Natural killer cell (primary cell): ENCODE data around the gene RBM6. TPM values are rescaled to one million over a fixed set of nuclear protein-coding genes. Genes with fewer than 3 reads are reported as not detected.

Experiments used
- ATAC-seq, 3 donors: fragments of 150-1000 bp in 2 of 3; fragments of 200-7000 bp in 1 of 3; cut with Tn5 transposase; 1 replicate in 1 of 3; 2 replicates in 2 of 3; pipeline ENCODE4 v1.10.0; 2021; ENCODE audit warnings: mild to moderate bottlenecking in 2 of 3, moderate library complexity in 2 of 3
- DNase-seq, 2 donors: peaks; one replicate each; pipeline versions ENCODE4 v3.0.0 to v3.0.0-alpha.2; 2013 to 2021; ENCODE audit warnings: mixed read lengths in 1 of 2
- H3K27ac ChIP-seq: one replicate; pipeline ENCODE4 v1.5.1; 2013; ENCODE audit warnings: mild to moderate bottlenecking, low read length
- H3K27me3 ChIP-seq: one replicate; pipeline ENCODE4 v1.6.1; 2013; ENCODE audit warnings: low read length; ENCODE audit not compliant: control insufficient read depth, insufficient read depth
- H3K36me3 ChIP-seq: one replicate; pipeline ENCODE4 v1.6.1; 2013; ENCODE audit warnings: low read length; ENCODE audit not compliant: control insufficient read depth, insufficient read depth
- H3K4me1 ChIP-seq: one replicate; pipeline ENCODE4 v1.6.1; 2013; ENCODE audit warnings: low read length; ENCODE audit not compliant: control insufficient read depth, insufficient read depth
- H3K4me3 ChIP-seq: one replicate; pipeline ENCODE4 v1.5.1; 2013; ENCODE audit warnings: low read length
- H3K9me3 ChIP-seq: one replicate; pipeline ENCODE4 v1.6.1; 2013; ENCODE audit warnings: low read length; ENCODE audit not compliant: control insufficient read depth, insufficient read depth
- H3K27ac Mint-ChIP-seq, 2 donors: one replicate each; pipeline ENCODE4 v1.8.0; 2022; ENCODE audit warnings: mild to moderate bottlenecking in 2 of 2, mixed read lengths in 2 of 2, moderate library complexity in 1 of 2
- H3K27me3 Mint-ChIP-seq, 2 donors: one replicate each; pipeline ENCODE4 v1.8.0; 2022; ENCODE audit warnings: low read depth in 2 of 2, mixed read lengths in 2 of 2
- H3K36me3 Mint-ChIP-seq: one replicate; pipeline ENCODE4 v1.8.0; 2022; ENCODE audit warnings: mixed read lengths
- H3K4me1 Mint-ChIP-seq, 2 donors: one replicate each; pipeline ENCODE4 v1.8.0; 2022; ENCODE audit warnings: mixed read lengths in 2 of 2
- H3K4me3 Mint-ChIP-seq: one replicate; pipeline ENCODE4 v1.8.0; 2022; ENCODE audit warnings: mild to moderate bottlenecking, moderate library complexity, mixed read lengths
- H3K9me3 Mint-ChIP-seq, 2 donors: one replicate each; pipeline ENCODE4 v1.8.0; 2022; ENCODE audit warnings: mixed read lengths in 2 of 2
- WGBS: methylation state at CpG from one replicate; pipeline ENCODE4 v1.1.7; 2013; ENCODE audit warnings: missing lambda C conversion rate; ENCODE audit not compliant: insufficient coverage; 5-methylcytosine and 5-hydroxymethylcytosine counted together
- intact Hi-C: fragments of 100-400 bp; cut with micrococcal nuclease; formaldehyde crosslinking; loops from one replicate; pipeline ENCODE4 v1.14.2; 2022
- total RNA-seq, 4 donors: library from RNA; stranded (reverse); fragments of 120-200 nt in 1 of 4; gene quantifications; one replicate each; pipeline versions ENCODE4 v1.2.3 to v1.2.4, GENCODE V29; 2013 to 2022
- TF ChIP-seq, protein P1 (sequence below): fragments of 200-600 bp; IDR thresholded peaks from one replicate; pipeline ENCODE4 v1.8.0; 2022; ENCODE audit warnings: antibody characterized with exemption

RBM6 gene
- total RNA-seq, 3 donors from 2014 or later (not counting 1 experiment from before 2014, with no cell fraction given): 155 to 193 (median 157) TPM

GRCh38 chr3:50120364-50121071, 180.6 kb downstream of the RBM6 start:
- Histone ChIP-seq H3K4me3 (no peak overlapping the region), H3K4me1 (no peaks in the 10 kb centered on the region), H3K27ac (no peak overlapping the region), H3K27me3 (no peaks in the 10 kb centered on the region), H3K9me3 (no peaks in the 10 kb centered on the region), H3K36me3 (peaks cover 53% of the 10 kb centered on the region)
- Mint-ChIP-seq H3K9me3 (no peaks in the 10 kb centered on the region), H3K4me1 (peaks cover 8 to 12% of the 10 kb centered on the region in 2 donors), H3K4me3 (no peak overlapping the region), H3K27me3 (no peaks in the 10 kb centered on the region), H3K36me3 (peaks cover 16% of the 10 kb centered on the region), H3K27ac (peak overlapping the region in 1 of 2 donors; percentile 21)
- ATAC-seq: no peak
- DNase-seq: no peak
- WGBS: 95% methylated on average over 10 of the region's 10 CpGs
- TF ChIP-seq, protein P1, sequence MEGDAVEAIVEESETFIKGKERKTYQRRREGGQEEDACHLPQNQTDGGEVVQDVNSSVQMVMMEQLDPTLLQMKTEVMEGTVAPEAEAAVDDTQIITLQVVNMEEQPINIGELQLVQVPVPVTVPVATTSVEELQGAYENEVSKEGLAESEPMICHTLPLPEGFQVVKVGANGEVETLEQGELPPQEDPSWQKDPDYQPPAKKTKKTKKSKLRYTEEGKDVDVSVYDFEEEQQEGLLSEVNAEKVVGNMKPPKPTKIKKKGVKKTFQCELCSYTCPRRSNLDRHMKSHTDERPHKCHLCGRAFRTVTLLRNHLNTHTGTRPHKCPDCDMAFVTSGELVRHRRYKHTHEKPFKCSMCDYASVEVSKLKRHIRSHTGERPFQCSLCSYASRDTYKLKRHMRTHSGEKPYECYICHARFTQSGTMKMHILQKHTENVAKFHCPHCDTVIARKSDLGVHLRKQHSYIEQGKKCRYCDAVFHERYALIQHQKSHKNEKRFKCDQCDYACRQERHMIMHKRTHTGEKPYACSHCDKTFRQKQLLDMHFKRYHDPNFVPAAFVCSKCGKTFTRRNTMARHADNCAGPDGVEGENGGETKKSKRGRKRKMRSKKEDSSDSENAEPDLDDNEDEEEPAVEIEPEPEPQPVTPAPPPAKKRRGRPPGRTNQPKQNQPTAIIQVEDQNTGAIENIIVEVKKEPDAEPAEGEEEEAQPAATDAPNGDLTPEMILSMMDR: no peak
- intact Hi-C loops: loop anchor here (1.0 to 5.0 kb wide), 2 partner anchors 106 to 152 kb away; no protein-coding TSS in a partner anchor

DNA sequence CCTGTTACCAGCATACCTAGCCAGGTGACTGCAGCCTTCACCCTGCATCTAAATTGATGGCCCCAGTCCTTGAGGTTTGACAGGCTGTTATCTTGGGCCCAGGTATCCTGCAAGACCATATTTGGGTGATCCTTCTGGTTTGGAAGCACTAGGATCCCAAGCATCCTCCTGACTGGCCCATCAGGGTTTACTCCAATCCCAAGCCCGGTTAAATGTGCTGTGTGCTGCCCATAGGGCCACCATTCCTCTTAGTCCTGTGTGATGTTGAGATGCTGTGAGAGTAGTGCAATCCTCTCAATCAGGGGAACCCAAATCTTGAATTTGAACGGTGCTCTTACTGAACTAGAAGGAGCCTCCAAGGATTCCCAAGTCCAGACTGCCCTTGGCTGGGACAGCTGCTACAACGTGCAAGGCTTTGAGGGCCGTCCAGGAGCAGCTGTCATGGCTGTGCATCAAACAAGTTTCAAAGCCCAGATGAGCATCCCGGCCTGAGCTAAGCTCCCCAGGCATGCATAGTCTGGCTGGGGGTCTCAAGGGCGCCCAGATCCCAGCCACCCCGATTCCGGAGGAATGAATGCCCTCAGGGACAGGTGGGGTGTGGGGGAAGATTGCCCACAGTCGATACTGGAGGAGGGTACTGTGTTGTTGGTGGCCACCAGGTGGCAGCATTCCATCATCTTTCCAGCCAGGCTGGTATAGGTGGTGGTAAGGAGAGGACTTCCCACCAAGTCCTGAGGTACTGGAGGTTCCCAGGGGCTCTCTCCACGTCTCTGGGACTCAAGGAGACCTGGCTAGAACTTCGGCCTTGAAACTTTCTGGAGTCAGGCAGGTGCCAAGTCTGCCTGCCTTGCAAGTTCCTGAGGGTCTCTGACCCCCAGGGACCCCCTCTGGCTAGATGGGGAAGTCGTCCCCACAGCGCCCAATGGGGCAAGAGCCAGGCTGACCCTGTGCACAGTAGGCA, 181.4 kb downstream of the RBM6 start:
- WGBS: 49% methylated on average over 13 of the region's 13 CpGs
- Histone ChIP-seq H3K27me3 (no peaks in the 10 kb centered on the region), H3K9me3 (no peaks in the 10 kb centered on the region), H3K27ac (no peak overlapping the region), H3K4me3 (no peak overlapping the region), H3K36me3 (peaks cover 44% of the 10 kb centered on the region), H3K4me1 (no peaks in the 10 kb centered on the region)
- Mint-ChIP-seq H3K4me3 (no peak overlapping the region), H3K36me3 (peaks cover 8% of the 10 kb centered on the region), H3K27ac (peak overlapping the region in 1 of 2 donors; percentile 74), H3K4me1 (peaks cover 8% of the 10 kb centered on the region in 2 donors), H3K27me3 (no peaks in the 10 kb centered on the region), H3K9me3 (no peaks in the 10 kb centered on the region)
- peak; percentile 79 to 90 (median 81) for ATAC-seq
- DNase-seq: peak; percentile 68 to 88
- intact Hi-C loops: loop anchor here (1.0 to 5.0 kb wide), 2 partner anchors 105 to 151 kb away; no protein-coding TSS in a partner anchor
- TF ChIP-seq, protein P1: peak; percentile 79

DNA sequence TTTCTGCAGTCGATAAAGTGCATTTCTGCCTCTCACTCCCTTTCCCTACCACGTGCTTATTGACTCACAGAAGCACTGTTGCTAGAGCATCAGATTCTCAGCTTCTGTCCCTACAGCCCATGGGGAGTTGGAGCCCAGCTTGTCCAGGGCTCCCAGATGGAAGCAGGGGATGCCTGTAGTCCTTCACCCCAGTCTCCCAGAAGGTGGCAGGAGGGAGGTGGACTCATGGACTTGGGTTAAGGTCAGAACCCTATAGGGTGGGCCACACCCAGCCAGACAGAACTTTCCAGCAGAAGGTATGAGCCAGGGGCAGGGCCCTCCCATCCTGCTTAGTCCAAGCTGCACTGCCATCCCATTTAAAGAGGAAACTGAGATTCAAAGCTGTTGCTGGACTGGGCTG, 182.1 kb downstream of the RBM6 start:
- Histone ChIP-seq H3K27me3 (no peaks in the 10 kb centered on the region), H3K27ac (no peak overlapping the region), H3K36me3 (peaks cover 37% of the 10 kb centered on the region), H3K4me1 (no peaks in the 10 kb centered on the region), H3K4me3 (no peak overlapping the region), H3K9me3 (no peaks in the 10 kb centered on the region)
- DNase-seq (no peak), ATAC-seq (no peak)
- Mint-ChIP-seq H3K9me3 (no peaks in the 10 kb centered on the region), H3K27ac (peak overlapping the region; percentile 62 to 74), H3K4me1 (peaks cover 8% of the 10 kb centered on the region in 2 donors), H3K27me3 (no peaks in the 10 kb centered on the region), H3K4me3 (no peak overlapping the region), H3K36me3 (peaks cover under 1% of the 10 kb centered on the region)
- TF ChIP-seq, protein P1: no peak
- intact Hi-C loops: loop anchor here (5.0 kb wide), 1 partner anchor 150 kb away; no protein-coding TSS in a partner anchor
- 92% methylated on average over 2 of the region's 2 CpGs for WGBS
